Ishikawa (cell line): ENCODE data around the gene ADAMTS13.

Experiments
- CEBPB ChIP-seq: IDR thresholded peaks from 2 replicates; pipeline ENCODE4 v1.6.1; 2012
- CREB1 ChIP-seq: IDR thresholded peaks from 2 replicates; pipeline ENCODE4 v1.6.1; 2012; ENCODE audit warnings: low read depth
- EGR1 ChIP-seq: IDR thresholded peaks from 2 replicates; pipeline ENCODE4 v1.6.1; 2012
- EP300 ChIP-seq: IDR thresholded peaks from 2 replicates; pipeline ENCODE4 v1.6.1; 2012; ENCODE audit warnings: borderline replicate concordance
- FOXM1 ChIP-seq: IDR thresholded peaks from 2 replicates; pipeline ENCODE4 v1.6.1; 2012; ENCODE audit warnings: low read depth, borderline replicate concordance
- NFIC ChIP-seq: IDR thresholded peaks from 2 replicates; pipeline ENCODE4 v1.6.1; 2012
- RAD21 ChIP-seq: IDR thresholded peaks from 2 replicates; pipeline ENCODE4 v1.6.1; 2012; ENCODE audit warnings: low read depth
- TAF1 ChIP-seq: IDR thresholded peaks from 2 replicates; pipeline ENCODE4 v1.6.1; 2012; ENCODE audit warnings: low read depth, mild to moderate bottlenecking
- TCF12 ChIP-seq: IDR thresholded peaks from 2 replicates; pipeline ENCODE4 v1.6.1; 2012; ENCODE audit warnings: low read depth
- TEAD4 ChIP-seq: IDR thresholded peaks from 2 replicates; pipeline ENCODE4 v1.6.1; 2012
- YY1 ChIP-seq: IDR thresholded peaks from 2 replicates; pipeline ENCODE4 v1.6.1; 2012; ENCODE audit warnings: low read depth
- ZBTB7A ChIP-seq: IDR thresholded peaks from 2 replicates; pipeline ENCODE4 v1.6.1; 2012; ENCODE audit warnings: low read depth
- TF ChIP-seq, protein P1 (sequence below): IDR thresholded peaks from 2 replicates; pipeline ENCODE4 v1.6.1; 2012
- TF ChIP-seq, protein P2 (sequence below): IDR thresholded peaks from 2 replicates; pipeline ENCODE4 v1.6.1; 2012; ENCODE audit warnings: low read depth, mild to moderate bottlenecking
- TF ChIP-seq, protein P3 (sequence below): IDR thresholded peaks from 2 replicates; pipeline ENCODE4 v1.6.1; 2012

ADAMTS13 gene

DNA sequence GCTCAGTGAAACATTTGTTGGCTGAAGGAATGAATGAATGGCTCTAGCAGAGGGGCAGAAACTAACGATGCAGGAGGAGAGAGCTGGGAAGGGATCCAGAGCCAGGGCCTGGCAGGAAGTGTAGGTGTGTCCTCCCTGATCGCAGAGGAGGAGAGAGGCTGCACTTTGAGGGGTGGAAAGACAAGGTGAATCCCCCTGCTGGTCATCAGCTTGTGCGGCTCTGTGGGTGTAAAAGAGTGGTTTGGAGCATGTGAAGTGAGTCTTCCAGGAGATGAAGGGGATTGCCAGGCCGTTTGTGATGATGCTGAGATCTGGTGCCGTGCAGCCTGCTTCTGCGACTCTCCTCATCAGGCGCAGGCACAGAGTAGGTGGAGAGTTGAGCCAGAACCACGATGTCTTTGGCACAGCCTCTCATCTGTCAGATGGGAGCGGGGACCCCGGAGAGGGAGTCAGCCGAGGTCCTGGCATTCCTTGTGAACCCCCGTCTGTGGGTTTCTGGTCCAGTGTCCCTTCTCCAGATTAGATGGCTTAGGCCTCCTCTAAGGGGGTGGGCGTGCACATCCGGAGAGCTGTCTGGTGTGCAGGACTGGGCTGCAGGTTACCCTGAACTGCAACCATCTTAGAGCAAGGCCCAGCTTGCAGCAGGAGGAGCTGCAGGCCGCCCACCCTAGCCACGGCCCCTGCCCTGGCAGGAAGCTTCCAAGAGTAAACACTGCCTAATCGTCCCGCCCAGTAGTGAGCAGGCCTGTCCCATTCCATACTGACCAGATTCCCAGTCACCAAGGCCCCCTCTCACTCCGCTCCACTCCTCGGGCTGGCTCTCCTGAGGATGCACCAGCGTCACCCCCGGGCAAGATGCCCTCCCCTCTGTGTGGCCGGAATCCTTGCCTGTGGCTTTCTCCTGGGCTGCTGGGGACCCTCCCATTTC, at the start of gene ADAMTS13:
Gene ADAMTS13, plus strand, starts transcription at position 753 of the 928 bp plus-strand sequence. Its CDS starts 77 bp downstream, at position 830.
- TF ChIP-seq, protein P1, sequence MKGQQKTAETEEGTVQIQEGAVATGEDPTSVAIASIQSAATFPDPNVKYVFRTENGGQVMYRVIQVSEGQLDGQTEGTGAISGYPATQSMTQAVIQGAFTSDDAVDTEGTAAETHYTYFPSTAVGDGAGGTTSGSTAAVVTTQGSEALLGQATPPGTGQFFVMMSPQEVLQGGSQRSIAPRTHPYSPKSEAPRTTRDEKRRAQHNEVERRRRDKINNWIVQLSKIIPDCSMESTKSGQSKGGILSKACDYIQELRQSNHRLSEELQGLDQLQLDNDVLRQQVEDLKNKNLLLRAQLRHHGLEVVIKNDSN = no peak
- TF ChIP-seq EGR1 (no peak), NFIC (no peak), FOXM1 (no peak), ZBTB7A (no peak), TCF12 (no peak), YY1 (no peak), TEAD4 (no peak), CEBPB (no peak), EP300 (no peak)
- TF ChIP-seq, protein P2, sequence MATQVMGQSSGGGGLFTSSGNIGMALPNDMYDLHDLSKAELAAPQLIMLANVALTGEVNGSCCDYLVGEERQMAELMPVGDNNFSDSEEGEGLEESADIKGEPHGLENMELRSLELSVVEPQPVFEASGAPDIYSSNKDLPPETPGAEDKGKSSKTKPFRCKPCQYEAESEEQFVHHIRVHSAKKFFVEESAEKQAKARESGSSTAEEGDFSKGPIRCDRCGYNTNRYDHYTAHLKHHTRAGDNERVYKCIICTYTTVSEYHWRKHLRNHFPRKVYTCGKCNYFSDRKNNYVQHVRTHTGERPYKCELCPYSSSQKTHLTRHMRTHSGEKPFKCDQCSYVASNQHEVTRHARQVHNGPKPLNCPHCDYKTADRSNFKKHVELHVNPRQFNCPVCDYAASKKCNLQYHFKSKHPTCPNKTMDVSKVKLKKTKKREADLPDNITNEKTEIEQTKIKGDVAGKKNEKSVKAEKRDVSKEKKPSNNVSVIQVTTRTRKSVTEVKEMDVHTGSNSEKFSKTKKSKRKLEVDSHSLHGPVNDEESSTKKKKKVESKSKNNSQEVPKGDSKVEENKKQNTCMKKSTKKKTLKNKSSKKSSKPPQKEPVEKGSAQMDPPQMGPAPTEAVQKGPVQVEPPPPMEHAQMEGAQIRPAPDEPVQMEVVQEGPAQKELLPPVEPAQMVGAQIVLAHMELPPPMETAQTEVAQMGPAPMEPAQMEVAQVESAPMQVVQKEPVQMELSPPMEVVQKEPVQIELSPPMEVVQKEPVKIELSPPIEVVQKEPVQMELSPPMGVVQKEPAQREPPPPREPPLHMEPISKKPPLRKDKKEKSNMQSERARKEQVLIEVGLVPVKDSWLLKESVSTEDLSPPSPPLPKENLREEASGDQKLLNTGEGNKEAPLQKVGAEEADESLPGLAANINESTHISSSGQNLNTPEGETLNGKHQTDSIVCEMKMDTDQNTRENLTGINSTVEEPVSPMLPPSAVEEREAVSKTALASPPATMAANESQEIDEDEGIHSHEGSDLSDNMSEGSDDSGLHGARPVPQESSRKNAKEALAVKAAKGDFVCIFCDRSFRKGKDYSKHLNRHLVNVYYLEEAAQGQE = no peak
- TF ChIP-seq, protein P3, sequence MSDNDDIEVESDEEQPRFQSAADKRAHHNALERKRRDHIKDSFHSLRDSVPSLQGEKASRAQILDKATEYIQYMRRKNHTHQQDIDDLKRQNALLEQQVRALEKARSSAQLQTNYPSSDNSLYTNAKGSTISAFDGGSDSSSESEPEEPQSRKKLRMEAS = no peak

DNA sequence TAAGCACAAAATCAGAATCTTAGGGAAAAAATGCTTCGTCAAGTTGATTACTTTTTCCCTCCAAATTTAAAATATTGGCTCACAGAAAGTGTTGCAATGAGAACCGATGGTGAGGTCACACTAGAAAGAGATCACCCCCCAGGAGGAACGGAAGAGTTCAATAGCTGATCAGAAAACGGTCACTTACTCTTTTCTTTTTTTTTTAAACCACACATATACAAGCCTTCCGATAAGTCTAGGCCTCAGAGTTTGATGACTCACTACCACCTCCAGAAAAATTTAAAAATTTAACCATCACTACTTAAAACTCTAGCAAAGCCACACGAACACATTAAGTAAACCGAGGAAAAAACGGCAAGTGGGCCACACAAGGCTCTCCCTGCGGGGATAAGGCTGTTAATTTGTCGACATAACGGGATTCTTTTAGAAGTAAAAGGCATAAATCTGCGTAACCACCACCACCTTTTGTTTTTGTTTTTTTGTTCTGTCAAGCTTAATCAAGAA, 47.5 kb upstream of the ADAMTS13 start:
- TF ChIP-seq EGR1 (no peak), RAD21 (no peak), ZBTB7A (no peak), CEBPB (no peak), CREB1 (no peak), YY1 (no peak), TCF12 (no peak), TAF1 (no peak), FOXM1 (no peak), TEAD4 (no peak), NFIC (no peak), EP300 (no peak)
- TF ChIP-seq, protein P2 = no peak
- TF ChIP-seq, protein P1 = no peak
- TF ChIP-seq, protein P3 = no peak

DNA sequence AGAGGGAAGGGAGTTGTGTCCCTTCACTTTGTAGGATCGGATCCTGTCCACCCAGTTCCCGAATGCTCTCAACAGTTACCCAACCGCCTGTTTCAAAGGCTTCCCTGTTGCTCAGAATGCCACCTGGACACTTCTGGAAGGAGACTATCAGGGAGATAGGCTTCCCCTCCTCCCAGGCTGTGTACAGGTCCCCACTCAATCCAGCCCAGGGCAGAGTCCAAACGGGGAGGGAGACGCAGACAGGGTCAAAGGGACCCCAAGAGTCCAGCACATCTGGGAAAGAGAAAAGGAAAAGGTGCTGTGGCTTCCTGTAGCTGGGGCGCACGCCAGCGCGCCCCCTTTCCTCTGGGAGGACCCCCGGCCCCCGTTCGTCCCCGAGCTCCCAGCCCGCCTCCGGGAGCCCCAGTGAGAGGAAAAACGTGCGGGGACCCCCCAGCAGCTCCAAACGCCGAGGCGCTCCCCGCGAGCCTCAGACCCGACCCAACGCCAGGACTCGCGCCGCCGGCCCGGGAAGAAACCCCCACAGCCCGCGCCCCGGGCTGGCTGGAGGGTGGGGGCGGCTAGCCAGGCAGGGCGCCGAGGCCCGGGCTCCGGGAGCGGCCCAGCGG, 46.9 kb upstream of the ADAMTS13 start:
- TF ChIP-seq EP300 (no peak), ZBTB7A (peak; percentile 88), EGR1 (no peak)

DNA sequence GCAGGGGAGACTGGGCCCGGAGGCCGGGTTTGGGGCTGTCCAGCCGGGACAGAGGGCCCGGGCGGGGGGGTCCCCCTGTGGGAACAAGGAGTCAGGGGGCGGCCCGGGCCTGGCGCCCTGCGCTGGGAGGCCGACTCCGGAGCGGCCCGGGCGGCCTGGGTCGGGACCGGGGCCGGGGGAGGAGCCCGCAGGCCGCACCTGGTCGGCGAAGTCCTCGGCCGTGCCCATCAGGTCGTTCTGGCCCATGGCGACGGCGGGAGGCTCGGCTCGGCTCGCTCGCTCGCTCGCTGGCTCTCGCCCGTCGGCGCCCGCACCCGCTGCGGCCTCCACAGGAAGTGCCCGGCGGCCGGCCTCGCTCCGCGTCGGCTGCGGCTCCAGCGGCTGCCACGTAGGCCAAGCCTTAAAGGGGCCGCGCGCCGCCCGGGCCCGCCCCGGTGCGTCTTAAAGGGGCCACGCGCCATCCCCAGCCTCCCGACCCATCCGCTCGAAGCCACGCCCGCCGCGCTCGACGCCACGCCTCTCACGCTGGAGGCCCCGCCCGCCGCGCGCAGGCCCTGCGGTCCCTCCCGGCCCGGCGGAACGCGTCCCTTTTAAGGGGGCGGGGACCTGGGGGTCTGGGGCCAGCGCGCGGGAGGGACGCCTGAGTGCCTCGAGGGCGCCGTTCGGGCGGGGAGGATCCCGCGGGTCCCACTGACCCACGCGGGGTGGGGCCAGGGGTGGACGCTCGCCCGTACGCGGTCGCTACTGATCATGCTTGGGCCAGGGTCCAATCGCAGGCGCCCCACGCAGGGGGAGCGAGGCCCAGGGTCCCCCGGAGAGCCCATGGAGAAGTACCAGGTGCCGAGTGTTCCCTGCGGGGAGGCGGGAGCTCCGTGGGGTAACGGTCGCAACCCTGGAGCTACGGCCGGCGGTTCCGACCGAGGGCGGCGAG, 46.2 kb upstream of the ADAMTS13 start, which contains the start of the genes STKLD1 and SURF4:
Gene STKLD1, plus strand, starts transcription at position 643 of the 931 bp plus-strand sequence. Its CDS starts 108 bp downstream, at position 751.
Gene SURF4, minus strand, starts transcription at position 337 of the 931 bp plus-strand sequence. Its CDS starts 91 bp downstream, at position 246.
- TF ChIP-seq TAF1 (peak; percentile 80), NFIC (no peak), ZBTB7A (peak; percentile 78; the same call in 1 of the 2 replicates), CREB1 (no peak), CEBPB (no peak), RAD21 (no peak), FOXM1 (no peak), EGR1 (no peak), YY1 (no peak; the same call in none of the 2 replicates), EP300 (0 out of 2 replicates have a peak, but pooled peaks have one; percentile 9), TEAD4 (no peak), TCF12 (no peak)
- TF ChIP-seq, protein P2 = no peak; the same call in 1 of the 2 replicates
- TF ChIP-seq, protein P3 = peak; percentile 85
- TF ChIP-seq, protein P1 = peak; percentile 10; the same call in 1 of the 2 replicates
